ENCODE results near the gene GABBR2.

DNA sequence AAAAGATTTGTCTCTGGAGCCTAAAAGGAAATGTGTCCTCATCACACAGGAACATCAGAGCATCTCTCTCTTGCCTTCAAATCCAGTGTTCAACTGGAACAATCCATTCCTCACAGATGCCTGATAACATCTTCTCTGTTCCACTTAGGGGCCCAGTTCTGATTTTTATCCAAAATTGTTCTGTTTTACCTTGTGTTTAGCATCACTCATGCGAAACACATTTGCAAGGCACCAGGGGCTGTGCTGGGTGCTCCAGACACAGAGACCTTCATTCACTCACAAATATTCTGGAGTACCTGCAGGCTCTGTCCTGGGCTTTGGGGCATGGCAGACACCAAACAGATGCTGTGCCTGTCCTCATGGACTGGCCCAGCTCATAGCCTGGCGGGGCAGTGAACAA lies 13.8 kb downstream of the GABBR2 start:
- TF ChIP-seq POLR2AphosphoS5 (IDR thresholded peaks at IDR 0.05) = no peak
- TF ChIP-seq POLR2A (IDR thresholded peaks at IDR 0.05; ENCODE audit: low read depth) = no peak
